HG02981 (cell line): Measurements from ENCODE around the gene MRPL48.

Experiments used
- ATAC-seq: cut with Tn5 transposase; IDR thresholded peaks from one replicate; pipeline ENCODE4 v1.9.1; 2021; ENCODE audit warnings: mild to moderate bottlenecking, moderate library complexity; ENCODE audit not compliant: unreplicated experiment

MRPL48 gene

GRCh38 chr11:73883856-73884255 is 96.2 kb downstream of the MRPL48 start:
- ATAC-seq = no peak

- no peak for ATAC-seq
These were observed 100.6 kb downstream of the MRPL48 start for GRCh38 chr11:73888244-73888643.

GRCh38 chr11:73889019-73889418 is 101.3 kb downstream of the MRPL48 start:
- no peak for ATAC-seq

GRCh38 chr11:73889536-73889935 is 101.9 kb downstream of the MRPL48 start:
- no peak for ATAC-seq

- ATAC-seq = no peak
These were observed 105.4 kb downstream of the MRPL48 start for GRCh38 chr11:73893041-73893440.

GRCh38 chr11:73894725-73895335 is 107.2 kb downstream of the MRPL48 start:
- no peak for ATAC-seq

- ATAC-seq = no peak
These were observed 114.6 kb downstream of the MRPL48 start for GRCh38 chr11:73902303-73902702.

- no peak for ATAC-seq
These were observed 119.5 kb downstream of the MRPL48 start for GRCh38 chr11:73907191-73907590.

GRCh38 chr11:73912026-73912425 is 124.4 kb downstream of the MRPL48 start:
- no peak for ATAC-seq

GRCh38 chr11:73913472-73913871 is 125.8 kb downstream of the MRPL48 start:
- ATAC-seq = no peak

- no peak for ATAC-seq
These were observed 126.6 kb downstream of the MRPL48 start for GRCh38 chr11:73914284-73914683.
